Inferior parietal cortex (tissue), 1 donor: Measurements from ENCODE around the gene LRRC23.
"Not testable (repeated sequence)": the region's sequence is repeated elsewhere in the genome, so short reads cannot be mapped to it uniquely, and the experiment has no call there.

ENCODE experiments used
- DNase-seq: peaks from one replicate; pipeline ENCODE4 v3.0.0-alpha.2; 2016; ENCODE audit errors: extremely low spot score

LRRC23 gene

DNA sequence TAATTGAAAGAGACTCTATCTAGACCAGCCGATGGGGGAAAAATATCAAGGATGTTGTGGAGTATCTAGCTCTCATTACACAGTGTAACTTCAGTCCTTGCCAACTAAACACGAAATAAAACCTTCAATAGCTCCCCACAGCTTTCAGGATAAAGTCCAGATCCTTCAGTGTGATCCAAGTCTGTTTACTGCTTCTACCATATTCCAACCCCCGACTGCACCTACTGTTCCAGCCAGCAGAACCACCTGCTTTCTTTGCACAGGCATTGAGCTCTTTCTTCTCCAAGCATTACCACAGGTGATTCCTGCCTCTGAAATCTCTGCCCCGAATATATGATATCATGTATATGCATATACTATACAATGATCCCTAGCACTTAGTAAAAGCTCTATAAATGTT lies 2.2 kb upstream of the LRRC23 start:
- DNase-seq = no peak

DNA sequence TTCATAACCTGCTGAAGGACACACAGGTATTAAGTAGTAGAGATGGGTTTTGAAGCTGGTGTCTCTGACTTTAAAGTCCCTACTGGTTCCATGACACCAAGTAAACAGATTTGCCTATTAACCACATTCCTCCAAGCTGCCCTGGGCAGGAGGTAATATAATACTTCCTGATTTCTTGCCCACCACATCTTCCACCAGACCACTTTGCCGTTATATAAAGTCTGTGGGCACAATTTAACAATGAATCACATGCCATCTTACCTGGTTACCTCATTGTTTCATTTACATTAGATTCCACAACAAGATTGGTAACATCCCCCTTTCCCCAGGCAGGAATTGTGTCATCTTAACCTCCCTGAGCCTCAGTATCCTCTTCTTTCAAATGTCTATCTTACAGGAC lies 900 bp upstream of the LRRC23 start:
- no peak for DNase-seq

DNA sequence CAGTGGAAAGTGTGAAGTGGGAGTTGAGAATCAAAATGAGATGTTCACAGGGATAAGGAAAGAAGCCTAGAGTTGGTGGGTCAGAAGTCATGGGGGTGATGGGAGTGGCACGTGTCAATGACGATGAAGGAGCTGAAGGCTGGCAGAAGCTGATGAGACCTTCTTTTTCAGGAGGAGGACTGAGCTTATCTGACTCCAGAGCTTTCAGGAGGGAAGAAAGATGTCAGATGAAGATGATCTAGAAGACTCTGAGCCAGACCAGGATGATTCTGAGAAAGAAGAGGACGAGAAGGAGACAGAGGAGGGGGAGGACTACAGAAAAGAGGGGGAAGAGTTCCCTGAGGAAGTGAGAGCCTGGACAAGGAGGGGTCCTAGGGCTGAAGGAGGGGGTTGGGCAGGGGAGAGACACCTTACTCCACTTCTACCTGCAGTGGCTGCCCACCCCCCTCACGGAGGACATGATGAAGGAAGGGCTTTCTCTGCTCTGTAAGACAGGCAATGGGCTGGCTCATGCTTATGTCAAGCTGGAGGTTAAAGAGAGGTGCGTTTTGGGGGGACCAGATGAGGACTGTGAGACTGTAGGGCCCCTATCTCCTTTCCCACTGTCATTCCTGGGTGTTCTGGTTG lies 905 bp downstream of the LRRC23 start:
- no peak for DNase-seq

DNA sequence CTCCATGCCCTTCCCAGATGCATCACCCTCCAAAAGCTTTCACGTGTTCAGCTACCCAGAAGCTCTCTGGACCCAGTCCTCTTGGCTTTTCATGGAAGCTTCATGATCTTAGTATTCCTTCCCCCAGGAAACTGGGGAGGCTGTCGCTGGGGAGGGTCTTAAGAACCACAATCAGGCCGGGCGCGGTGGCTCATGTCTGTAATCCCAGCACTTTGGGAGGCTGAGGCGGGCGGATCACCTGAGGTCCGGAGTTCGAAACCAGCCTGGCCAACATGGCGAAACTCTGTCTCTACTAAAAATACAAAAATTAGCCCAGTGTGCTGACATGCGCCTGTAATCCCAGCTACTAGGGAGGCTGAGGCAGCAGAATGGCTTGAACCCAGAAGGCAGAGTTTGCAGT lies 3.5 kb downstream of the LRRC23 start:
- DNase-seq = not testable (repeated sequence)

DNA sequence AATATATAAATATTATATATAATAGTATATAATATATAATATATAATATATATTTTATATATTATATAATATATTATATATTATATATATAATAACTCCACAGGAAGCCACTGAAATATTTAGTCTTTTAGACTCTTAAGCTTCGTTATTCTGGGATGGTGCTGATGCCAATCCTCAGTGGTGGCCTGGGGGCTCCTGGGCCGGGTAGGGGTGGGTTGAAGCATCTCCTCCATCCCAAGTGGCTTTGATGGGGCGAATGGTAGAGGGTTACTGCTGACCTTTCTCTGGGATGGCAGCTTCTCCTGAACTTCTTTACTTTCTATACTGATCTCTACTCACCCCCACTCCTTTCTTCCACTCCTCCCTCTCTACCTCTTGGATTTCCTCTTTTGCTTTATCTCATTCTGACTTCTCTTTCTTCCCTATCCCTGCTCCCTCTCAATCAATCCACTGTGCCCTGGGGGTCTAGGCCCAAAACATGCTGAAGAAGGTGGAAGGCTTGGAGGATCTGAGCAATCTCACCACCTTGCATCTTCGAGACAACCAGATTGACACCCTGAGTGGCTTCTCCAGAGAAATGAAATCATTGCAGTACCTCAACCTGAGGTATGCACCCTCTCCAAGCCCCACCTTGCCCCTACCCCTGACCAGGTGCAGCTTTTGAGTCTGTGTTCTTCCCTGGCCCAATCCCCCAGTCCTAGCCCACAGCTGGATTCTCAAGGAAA lies 5.0 kb downstream of the LRRC23 start:
- DNase-seq = no peak

DNA sequence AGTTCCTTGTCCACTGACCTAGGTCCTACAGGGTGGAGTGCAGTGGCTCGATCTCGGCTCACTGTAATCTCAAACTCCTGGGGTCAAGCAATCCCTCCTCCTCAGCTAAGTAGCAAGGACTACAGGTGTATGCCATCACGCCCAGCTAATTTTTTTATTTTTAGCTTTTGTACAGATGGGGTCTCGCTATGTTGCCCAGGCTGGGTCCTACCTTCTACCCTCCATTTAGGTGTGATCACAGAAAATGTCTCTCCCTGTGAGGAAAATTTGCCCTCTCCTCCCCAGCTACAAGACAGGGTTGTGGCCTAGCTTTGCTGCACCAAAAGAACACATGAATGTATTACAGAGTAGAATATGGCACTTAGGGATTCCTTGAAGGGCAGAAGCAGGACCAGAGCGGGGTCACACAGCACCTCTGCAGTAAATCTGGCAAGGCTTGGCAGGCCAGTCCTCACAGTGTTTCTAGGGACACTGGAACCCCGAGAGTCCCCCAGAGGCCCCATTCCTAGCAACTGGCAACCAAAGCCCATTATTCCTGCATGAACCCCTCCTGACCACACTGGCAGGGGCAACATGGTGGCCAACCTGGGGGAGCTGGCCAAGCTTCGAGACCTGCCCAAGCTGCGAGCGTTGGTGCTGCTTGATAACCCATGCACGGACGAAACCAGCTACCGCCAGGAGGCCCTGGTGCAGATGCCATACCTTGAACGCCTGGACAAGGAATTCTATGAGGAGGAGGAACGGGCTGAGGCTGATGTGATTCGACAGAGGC lies 7.7 kb downstream of the LRRC23 start:
- no peak for DNase-seq

DNA sequence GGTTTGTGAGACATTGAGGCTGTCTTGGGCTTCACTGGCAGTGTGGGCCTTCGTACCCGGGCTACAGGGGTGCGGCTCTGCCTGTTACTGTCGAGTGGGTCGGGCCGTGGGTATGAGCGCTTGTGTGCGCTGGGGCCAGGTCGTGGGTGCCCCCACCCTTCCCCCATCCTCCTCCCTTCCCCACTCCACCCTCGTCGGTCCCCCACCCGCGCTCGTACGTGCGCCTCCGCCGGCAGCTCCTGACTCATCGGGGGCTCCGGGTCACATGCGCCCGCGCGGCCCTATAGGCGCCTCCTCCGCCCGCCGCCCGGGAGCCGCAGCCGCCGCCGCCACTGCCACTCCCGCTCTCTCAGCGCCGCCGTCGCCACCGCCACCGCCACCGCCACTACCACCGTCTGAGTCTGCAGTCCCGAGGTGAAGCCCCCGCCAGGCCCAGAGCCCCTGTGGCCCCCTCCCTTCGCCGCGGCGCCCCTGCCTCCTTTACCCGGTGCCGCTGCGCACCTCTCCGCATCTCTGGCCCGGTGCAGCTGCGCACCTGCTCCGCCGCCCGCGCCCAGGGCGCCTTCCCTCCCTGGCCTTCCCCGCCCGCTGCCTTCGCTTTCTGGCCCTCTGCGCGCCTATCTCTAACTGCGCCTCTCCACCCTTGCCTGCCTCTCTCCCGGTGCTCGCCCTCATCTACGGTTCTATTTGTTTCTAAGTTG lies 9.8 kb downstream of the LRRC23 start, which contains the start of gene ENO2:
ENO2 (plus strand) TSS at position 335 of the 701 bp plus-strand sequence. CDS start 1,253 bp downstream, outside the sequence.
- peak; percentile 58 for DNase-seq

DNA sequence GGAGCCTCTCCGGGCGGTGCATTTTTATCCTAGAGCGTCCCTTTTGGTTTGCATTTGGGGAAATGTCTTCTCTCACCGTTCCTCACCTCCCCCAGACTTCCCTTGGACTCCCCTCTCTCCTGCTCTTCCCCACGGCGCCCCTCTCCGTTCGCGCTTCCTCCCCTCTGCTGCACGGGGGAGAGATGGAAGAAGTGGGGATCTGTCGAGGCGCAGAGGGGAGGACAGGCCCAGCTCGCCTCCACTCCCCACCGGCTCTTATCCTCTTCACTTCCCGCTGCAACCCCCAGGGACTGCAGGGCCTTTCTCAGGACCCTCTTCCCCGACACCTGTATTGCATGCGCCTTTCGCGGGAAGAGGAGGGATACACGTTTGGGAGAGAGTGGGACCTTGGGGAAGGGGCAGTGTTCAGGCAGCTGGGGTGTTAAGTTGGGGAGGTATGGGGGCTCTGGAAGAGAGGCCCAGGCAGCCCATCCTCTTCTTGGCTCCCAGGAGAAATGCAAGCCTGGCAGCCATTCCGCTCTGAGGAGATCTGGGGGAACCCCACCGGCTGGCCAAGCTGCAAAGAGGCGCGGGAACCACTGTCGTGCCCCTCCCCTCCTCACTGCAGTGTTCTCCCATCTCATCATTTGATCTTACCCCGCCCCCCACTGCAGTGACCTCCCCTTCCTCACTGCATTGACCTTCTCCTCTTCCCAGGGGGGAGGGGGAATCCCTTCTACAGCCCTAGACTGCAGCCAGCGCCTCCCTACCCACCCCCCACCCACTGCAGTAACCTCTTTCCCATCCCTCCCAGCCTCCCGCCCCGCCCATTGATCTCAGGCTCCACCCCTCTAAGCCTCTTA lies 10.5 kb downstream of the LRRC23 start:
- DNase-seq = no peak

DNA sequence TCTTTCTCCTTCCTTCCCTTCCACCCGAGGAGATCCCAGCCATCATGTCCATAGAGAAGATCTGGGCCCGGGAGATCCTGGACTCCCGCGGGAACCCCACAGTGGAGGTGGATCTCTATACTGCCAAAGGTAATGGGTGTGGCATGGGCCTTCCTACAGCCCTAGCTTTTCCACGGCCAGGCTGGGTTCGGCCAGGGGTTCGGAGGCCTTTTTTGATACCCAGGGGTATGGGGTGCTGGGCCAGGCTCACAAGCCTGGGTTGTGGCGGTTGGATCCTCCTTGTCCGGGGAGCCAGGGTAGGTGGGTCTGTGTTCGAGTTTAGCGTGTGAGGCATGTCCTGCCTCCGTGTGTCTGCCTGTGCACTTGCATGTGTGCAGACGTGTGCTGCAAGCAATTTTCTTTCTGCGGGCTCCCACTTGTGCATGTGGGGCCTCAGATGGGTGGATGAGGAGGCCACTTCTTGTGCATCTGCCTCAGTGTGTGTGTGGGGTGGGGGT lies 11.2 kb downstream of the LRRC23 start:
- no peak for DNase-seq

DNA sequence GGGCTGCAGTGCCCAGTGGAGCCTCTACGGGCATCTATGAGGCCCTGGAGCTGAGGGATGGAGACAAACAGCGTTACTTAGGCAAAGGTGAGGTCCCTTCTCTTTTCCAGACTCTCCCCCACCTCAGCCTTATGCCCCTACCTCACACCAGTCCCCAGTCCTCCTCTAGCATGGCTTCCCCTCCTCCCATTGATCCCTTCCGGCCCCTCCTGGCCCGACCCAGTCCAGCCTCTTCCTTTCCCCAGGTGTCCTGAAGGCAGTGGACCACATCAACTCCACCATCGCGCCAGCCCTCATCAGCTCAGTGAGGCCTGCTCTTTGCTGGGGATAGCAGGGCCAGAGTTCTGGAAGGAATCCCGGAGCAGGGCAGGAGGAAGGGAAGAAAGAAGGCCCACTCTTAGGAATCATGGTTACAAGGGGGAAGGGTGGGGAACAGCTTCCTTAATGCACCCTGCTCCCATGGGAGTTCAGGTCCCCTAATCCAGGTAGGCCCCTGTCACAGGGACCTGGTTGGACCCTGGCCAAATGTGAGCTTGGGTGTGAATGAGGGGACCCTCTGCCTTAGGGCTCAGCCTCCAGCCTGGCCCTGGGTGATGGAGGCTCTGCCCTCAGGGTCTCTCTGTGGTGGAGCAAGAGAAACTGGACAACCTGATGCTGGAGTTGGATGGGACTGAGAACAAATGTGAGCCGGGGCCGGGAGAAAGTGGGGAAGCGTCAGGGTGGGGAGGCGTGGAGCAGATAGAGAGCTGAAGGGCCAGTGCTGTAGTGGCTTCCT lies 12.0 kb downstream of the LRRC23 start:
- no peak for DNase-seq

DNA sequence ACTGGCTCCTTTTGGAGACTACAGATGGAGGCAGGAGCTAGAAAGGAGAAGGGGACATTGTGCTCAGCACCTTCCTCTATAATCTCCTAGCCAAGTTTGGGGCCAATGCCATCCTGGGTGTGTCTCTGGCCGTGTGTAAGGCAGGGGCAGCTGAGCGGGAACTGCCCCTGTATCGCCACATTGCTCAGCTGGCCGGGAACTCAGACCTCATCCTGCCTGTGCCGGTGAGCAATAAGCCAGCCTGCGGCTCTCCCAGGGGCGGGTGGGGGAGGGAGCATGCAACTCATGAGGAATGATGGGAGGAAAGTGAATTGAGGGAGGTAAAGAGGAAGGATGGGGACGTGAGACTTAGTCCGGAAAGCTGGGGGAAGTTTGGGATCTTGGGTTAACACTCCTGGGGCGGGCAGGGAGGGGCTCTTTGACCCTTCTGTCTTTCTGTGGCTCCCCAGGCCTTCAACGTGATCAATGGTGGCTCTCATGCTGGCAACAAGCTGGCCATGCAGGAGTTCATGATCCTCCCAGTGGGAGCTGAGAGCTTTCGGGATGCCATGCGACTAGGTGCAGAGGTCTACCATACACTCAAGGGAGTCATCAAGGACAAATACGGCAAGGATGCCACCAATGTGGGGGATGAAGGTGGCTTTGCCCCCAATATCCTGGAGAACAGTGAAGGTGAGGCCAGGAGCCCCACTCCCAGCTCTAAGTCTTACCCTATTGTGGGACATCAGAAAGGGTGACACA lies 13.0 kb downstream of the LRRC23 start:
- no peak for DNase-seq

DNA sequence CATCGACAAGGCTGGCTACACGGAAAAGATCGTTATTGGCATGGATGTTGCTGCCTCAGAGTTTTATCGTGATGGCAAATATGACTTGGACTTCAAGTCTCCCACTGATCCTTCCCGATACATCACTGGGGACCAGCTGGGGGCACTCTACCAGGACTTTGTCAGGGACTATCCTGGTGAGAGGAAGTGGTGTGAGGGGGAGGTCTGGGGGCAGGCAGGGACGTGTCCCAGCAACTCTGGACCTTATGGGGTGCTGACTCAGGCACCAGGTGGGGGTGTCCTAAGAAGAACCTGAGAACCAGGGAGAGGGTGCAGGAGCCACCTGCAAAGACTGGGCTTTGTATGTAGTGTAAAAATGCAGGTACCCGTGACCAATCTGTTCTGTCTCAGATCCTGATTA lies 15.0 kb downstream of the LRRC23 start:
- no peak for DNase-seq

DNA sequence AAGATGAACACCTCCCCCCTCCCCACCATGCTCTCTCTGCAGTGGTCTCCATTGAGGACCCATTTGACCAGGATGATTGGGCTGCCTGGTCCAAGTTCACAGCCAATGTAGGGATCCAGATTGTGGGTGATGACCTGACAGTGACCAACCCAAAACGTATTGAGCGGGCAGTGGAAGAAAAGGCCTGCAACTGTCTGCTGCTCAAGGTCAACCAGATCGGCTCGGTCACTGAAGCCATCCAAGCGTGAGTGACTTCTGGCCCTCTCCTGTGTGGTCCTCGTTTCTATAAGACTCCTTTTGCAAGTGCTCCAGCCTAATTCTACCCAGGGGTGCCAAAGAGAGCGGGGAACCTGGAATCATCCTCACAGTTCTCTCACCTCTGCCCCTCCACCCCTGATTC lies 16.9 kb downstream of the LRRC23 start:
- DNase-seq = no peak

DNA sequence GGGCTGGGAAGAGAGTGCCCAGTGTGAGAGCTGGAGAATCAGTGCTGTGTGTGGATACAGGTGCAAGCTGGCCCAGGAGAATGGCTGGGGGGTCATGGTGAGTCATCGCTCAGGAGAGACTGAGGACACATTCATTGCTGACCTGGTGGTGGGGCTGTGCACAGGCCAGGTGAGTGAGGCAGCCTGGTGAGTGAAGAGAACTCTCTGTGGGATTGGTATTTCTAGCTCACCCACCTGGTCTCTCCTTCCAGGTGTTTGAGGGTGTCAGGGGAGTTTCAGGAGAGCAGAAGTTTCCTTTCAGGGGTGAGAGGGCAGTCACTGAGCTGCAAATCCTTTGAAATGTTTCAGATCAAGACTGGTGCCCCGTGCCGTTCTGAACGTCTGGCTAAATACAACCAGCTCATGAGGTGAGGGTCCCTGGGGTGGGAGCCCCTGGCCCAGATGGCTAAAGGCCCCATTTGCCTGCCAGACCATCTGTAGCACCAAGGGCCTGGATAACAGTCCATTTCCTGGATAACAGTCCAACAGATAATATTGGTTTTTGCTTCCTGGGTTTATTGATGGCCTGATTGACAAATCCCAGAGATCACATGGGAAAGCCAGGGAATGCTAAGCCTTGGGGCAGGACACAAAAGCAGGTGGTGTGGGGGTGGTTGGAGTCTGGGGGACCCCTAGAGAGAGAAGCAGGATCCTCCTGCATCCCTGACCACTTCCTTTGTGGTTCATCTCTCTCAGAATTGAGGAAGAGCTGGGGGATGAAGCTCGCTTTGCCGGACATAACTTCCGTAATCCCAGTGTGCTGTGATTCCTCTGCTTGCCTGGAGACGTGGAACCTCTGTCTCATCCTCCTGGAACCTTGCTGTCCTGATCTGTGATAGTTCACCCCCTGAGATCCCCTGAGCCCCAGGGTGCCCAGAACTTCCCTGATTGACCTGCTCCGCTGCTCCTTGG lies 17.6 kb downstream of the LRRC23 start:
- DNase-seq = no peak

DNA sequence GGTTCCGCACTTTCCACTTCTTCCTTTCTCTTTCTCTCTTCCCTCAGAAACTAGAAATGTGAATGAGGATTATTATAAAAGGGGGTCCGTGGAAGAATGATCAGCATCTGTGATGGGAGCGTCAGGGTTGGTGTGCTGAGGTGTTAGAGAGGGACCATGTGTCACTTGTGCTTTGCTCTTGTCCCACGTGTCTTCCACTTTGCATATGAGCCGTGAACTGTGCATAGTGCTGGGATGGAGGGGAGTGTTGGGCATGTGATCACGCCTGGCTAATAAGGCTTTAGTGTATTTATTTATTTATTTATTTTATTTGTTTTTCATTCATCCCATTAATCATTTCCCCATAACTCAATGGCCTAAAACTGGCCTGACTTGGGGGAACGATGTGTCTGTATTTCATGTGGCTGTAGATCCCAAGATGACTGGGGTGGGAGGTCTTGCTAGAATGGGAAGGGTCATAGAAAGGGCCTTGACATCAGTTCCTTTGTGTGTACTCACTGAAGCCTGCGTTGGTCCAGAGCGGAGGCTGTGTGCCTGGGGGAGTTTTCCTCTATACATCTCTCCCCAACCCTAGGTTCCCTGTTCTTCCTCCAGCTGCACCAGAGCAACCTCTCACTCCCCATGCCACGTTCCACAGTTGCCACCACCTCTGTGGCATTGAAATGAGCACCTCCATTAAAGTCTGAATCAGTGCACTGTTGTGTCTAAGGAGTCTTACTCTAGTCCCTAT lies 18.5 kb downstream of the LRRC23 start:
- DNase-seq = no peak

DNA sequence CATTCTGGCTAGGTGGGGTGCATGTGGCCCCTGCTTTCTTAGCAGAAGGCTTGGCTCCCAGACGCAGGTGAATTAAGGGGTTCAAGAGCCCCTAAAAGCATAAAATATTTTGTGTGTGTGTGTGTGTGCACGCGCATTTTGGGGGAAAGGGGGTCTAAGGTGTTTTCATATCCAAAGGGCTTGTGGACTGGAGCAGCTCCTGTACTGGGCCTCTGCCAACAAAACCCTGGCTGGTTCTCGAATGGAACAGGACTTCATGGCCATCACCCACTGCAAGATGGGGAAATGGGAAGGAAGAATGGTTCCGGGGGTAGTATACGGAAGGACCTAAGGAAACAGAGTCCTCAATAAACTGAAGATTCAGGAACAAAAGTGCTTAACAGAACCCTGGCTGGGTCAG lies 19.2 kb downstream of the LRRC23 start:
- no peak for DNase-seq

DNA sequence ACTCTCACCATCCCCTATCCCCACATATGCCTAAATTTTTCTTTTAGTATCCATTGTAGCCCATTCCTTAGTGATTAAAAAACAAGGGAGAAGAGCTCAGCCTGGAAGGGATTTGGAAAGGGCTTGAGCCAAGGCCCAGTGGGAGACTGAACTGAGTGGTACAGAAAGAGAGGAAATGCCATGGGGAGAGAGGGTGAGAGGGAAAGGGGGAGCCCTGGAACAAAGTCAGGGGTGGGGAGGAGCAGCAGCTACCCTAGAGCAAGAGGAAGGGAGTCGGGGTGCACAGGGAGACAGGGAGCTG lies 20.6 kb downstream of the LRRC23 start:
- DNase-seq = no peak
